Astrocyte of the cerebellum (primary cell): Measurements from ENCODE around the gene CNGB1.

Source experiments
- DNase-seq: peaks from one replicate; pipeline ENCODE4 v3.0.0-alpha.2; 2011; ENCODE audit warnings: low read depth
- H3K4me3 ChIP-seq: 2 replicates; pipeline ENCODE4 v1.5.1; 2011; ENCODE audit warnings: mild to moderate bottlenecking, low read depth, low read length, moderate library complexity
- in situ Hi-C: cut with HindIII; loops from 2 replicates; pipeline ENCODE4 v1.10.0; 2017; ENCODE audit warnings: low sequenced_read_pairs
- TF ChIP-seq, protein P1 (sequence below): IDR thresholded peaks from 2 replicates; pipeline ENCODE4 v1.5.1; 2012; ENCODE audit warnings: low read length, low read depth, moderate library complexity, mild to moderate bottlenecking; ENCODE audit errors: missing control alignments

CNGB1 gene

GRCh38 chr16:57977418-57978069 is 6.6 kb upstream of the CNGB1 start:
- no peak for DNase-seq
- H3K4me3 ChIP-seq: no peak overlapping the region
- TF ChIP-seq, protein P1, sequence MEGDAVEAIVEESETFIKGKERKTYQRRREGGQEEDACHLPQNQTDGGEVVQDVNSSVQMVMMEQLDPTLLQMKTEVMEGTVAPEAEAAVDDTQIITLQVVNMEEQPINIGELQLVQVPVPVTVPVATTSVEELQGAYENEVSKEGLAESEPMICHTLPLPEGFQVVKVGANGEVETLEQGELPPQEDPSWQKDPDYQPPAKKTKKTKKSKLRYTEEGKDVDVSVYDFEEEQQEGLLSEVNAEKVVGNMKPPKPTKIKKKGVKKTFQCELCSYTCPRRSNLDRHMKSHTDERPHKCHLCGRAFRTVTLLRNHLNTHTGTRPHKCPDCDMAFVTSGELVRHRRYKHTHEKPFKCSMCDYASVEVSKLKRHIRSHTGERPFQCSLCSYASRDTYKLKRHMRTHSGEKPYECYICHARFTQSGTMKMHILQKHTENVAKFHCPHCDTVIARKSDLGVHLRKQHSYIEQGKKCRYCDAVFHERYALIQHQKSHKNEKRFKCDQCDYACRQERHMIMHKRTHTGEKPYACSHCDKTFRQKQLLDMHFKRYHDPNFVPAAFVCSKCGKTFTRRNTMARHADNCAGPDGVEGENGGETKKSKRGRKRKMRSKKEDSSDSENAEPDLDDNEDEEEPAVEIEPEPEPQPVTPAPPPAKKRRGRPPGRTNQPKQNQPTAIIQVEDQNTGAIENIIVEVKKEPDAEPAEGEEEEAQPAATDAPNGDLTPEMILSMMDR: no peak
- in situ Hi-C loops: loop anchor here (25.0 kb wide), 1 partner anchor 190 kb away; no protein-coding TSS in a partner anchor

DNA sequence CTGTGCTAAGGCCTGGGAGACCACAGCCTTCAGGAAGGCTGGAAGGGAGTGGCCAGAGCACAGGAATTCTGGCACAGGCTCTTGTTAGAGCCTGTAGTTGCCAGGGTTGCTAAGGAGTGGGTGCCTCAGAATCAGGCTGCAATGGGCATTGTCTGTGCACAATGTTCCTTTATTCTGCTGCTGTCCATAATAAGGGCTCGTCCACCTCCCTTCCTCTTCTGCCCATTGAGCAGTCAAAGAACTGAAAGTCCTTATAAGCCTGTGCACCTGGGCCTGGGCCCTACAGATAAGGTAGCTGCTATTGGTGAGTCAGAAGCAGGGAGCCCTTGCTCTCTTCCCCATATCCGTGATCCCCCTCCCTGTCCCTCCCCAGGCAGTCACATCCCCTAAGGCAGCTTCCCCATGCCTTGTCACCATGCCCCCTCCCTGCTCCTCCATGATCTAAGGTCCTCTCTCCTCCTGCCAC is 5.4 kb upstream of the CNGB1 start:
- in situ Hi-C loops: loop anchor here (25.0 kb wide), 1 partner anchor 189 kb away; no protein-coding TSS in a partner anchor

GRCh38 chr16:57972306-57972705 is 1.4 kb upstream of the CNGB1 start:
- no peak for DNase-seq
- in situ Hi-C loops: no loop called here
- H3K4me3 ChIP-seq: no peak overlapping the region
- TF ChIP-seq, protein P1: no peak

More for the DNA sequence above, 5.4 kb upstream of the CNGB1 start:
- no peak overlapping the region for H3K4me3 ChIP-seq
- TF ChIP-seq, protein P1: no peak
- DNase-seq: no peak

GRCh38 chr16:57971848-57972247 is 920 bp upstream of the CNGB1 start:
- in situ Hi-C loops: no loop called here
- DNase-seq: no peak
- TF ChIP-seq, protein P1: no peak
- no peak overlapping the region for H3K4me3 ChIP-seq

DNA sequence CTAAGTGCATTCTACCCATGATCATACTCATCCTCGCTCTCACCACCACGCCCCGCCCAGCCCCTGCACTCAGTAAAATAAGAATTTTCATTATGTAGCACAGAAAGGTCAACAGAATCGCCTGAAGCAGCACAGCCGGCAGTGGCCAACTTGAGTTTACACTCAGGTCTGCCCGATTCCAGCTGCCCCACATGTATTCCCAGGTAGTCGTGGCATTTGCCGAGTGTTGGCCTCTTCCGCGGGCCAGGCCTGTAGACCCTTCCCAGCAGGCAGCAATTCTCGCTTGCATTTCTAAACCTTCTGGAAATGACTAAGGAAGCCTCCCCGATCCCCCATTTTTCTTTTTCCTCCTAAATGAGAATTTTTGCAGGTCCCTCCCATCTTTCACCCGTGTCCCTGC is 609 bp downstream of the CNGB1 start:
- TF ChIP-seq, protein P1: no peak
- no peak for DNase-seq
- no peak overlapping the region for H3K4me3 ChIP-seq
- in situ Hi-C loops: no loop called here

DNA sequence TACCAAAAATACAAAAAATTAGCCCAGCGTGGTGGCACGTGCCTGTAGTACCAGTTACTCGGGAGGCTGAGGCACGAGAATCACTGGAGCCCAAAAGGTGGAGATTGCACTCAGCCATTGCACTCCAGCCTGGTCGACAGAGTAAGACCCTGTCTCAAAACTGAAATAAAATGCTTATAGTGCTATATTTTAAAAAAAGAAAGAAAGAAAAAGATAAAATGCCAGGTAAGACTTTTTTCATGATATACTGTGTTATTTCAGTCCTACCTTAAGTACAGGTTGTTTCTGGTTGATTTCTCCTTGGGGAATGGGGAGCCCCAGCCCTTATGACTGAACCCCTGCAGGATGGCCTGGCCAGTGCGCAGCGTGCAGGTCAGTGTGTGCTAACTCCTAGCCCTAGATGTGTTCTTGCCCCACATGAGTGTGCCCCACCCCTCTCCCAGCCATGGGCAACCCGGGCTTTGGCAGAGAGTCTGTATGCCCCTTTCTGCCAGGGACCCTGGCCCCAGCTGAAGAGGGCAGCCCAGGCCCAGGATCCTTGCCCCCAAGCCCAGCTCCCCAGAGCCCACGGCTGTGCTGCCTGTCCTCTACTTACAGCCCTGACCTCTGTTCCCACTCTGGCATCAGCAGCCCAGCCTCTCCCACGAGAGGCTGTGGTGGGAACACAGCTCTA is 1.3 kb downstream of the CNGB1 start:
- in situ Hi-C loops: no loop called here
- TF ChIP-seq, protein P1: no peak
- H3K4me3 ChIP-seq: no peak overlapping the region
- no peak for DNase-seq
